HG02678 (cell line): ENCODE results near the gene CNOT11.
"Not testable (repeated sequence)": the region's sequence is repeated elsewhere in the genome, so short reads cannot be mapped to it uniquely, and the experiment has no call there.

ENCODE experiments used
- ATAC-seq: cut with Tn5 transposase; IDR thresholded peaks from one replicate; pipeline ENCODE4 v1.9.1; 2021; ENCODE audit warnings: mild to moderate bottlenecking, moderate library complexity; ENCODE audit not compliant: unreplicated experiment

The CNOT11 gene

GRCh38 chr2:101252408-101253012, at the start of gene CNOT11:
CNOT11 (plus strand) TSS chr2:101252886; CDS start chr2:101252965, 79 bp downstream.
- ATAC-seq: peak; percentile 84

GRCh38 chr2:101204400-101205115, 48.1 kb upstream of the CNOT11 start:
- ATAC-seq: no peak

- ATAC-seq: no peak
Observed at GRCh38 chr2:101205521-101206479, 46.9 kb upstream of the CNOT11 start.

GRCh38 chr2:101208830-101209229, 43.9 kb upstream of the CNOT11 start:
- ATAC-seq: no peak

- ATAC-seq: no peak
Observed at GRCh38 chr2:101219246-101219645, 33.4 kb upstream of the CNOT11 start.

GRCh38 chr2:101220091-101220490, 32.6 kb upstream of the CNOT11 start:
- ATAC-seq: not testable (repeated sequence)

GRCh38 chr2:101223814-101224231, 28.9 kb upstream of the CNOT11 start:
- peak; percentile 99 for ATAC-seq

GRCh38 chr2:101230541-101231001, 22.1 kb upstream of the CNOT11 start:
- no peak for ATAC-seq

GRCh38 chr2:101231240-101231639, 21.4 kb upstream of the CNOT11 start:
- no peak for ATAC-seq

- ATAC-seq: no peak
Observed at GRCh38 chr2:101231937-101232730, 20.6 kb upstream of the CNOT11 start.

- no peak for ATAC-seq
Observed at GRCh38 chr2:101232770-101233169, 19.9 kb upstream of the CNOT11 start.

GRCh38 chr2:101234169-101234938, 18.3 kb upstream of the CNOT11 start:
- no peak for ATAC-seq

- not testable (repeated sequence) for ATAC-seq
Observed at GRCh38 chr2:101235956-101236355, 16.7 kb upstream of the CNOT11 start.

- not testable (repeated sequence) for ATAC-seq
Observed at GRCh38 chr2:101237944-101238343, 14.7 kb upstream of the CNOT11 start.

- ATAC-seq: no peak
Observed at GRCh38 chr2:101238930-101239759, 13.5 kb upstream of the CNOT11 start.

- not testable (repeated sequence) for ATAC-seq
Observed at GRCh38 chr2:101239760-101240118, 12.9 kb upstream of the CNOT11 start.

- ATAC-seq: not testable (repeated sequence)
Observed at GRCh38 chr2:101240694-101241093, 12.0 kb upstream of the CNOT11 start.

- ATAC-seq: no peak
Observed at GRCh38 chr2:101241158-101241557, 11.5 kb upstream of the CNOT11 start.

GRCh38 chr2:101244373-101244772, 8.3 kb upstream of the CNOT11 start:
- ATAC-seq: not testable (repeated sequence)
